ENCODE measurements around the gene ZGPAT.

Gene ZGPAT

GRCh38 chr20:63693083-63693732 is 14.6 kb upstream of the ZGPAT start:
- no peak for DNase-seq (ENCODE audit: low spot score)

- no peak for DNase-seq (ENCODE audit: low spot score)
Measured at GRCh38 chr20:63693733-63694583, 13.9 kb upstream of the ZGPAT start.

GRCh38 chr20:63694584-63695423 is 13.0 kb upstream of the ZGPAT start:
- DNase-seq (ENCODE audit: low spot score) = no peak

- DNase-seq (ENCODE audit: low spot score) = no peak
Measured at GRCh38 chr20:63695424-63696305, 12.2 kb upstream of the ZGPAT start.

- no peak for DNase-seq (ENCODE audit: low spot score)
Measured at GRCh38 chr20:63696306-63696627, 11.6 kb upstream of the ZGPAT start.

GRCh38 chr20:63696628-63697356 is 11.0 kb upstream of the ZGPAT start, which contains the start of gene TNFRSF6B:
Gene TNFRSF6B (plus strand): TSS chr20:63696652. CDS start chr20:63696768, 116 bp downstream.
- no peak for DNase-seq (ENCODE audit: low spot score)

- DNase-seq (ENCODE audit: low spot score) = no peak
Measured at GRCh38 chr20:63697357-63697867, 10.4 kb upstream of the ZGPAT start.

GRCh38 chr20:63697868-63698545 is 9.8 kb upstream of the ZGPAT start:
- no peak for DNase-seq (ENCODE audit: low spot score)

- no peak for DNase-seq (ENCODE audit: low spot score)
Measured at GRCh38 chr20:63698739-63699465, 8.9 kb upstream of the ZGPAT start.

- DNase-seq (ENCODE audit: low spot score) = no peak
Measured at GRCh38 chr20:63699466-63700198, 8.2 kb upstream of the ZGPAT start.

GRCh38 chr20:63700199-63701050 is 7.4 kb upstream of the ZGPAT start:
- no peak for DNase-seq (ENCODE audit: low spot score)

- no peak for DNase-seq (ENCODE audit: low spot score)
Measured at GRCh38 chr20:63701051-63701328, 6.8 kb upstream of the ZGPAT start.

- no peak for DNase-seq (ENCODE audit: low spot score)
Measured at GRCh38 chr20:63701329-63702035, 6.4 kb upstream of the ZGPAT start.

GRCh38 chr20:63702036-63702665 is 5.7 kb upstream of the ZGPAT start:
- DNase-seq (ENCODE audit: low spot score) = no peak

GRCh38 chr20:63702751-63703470 is 4.9 kb upstream of the ZGPAT start:
- DNase-seq (ENCODE audit: low spot score) = no peak

GRCh38 chr20:63703471-63703975 is 4.3 kb upstream of the ZGPAT start:
- no peak for DNase-seq (ENCODE audit: low spot score)
